Medulla oblongata (tissue), 1 donor: Measurements from ENCODE around the gene CPE.
"Not testable (repeated sequence)": the region's sequence is repeated elsewhere in the genome, so short reads cannot be mapped to it uniquely, and the experiment has no call there.

ENCODE experiments used
- DNase-seq: peaks from one replicate; pipeline ENCODE4 v3.0.0-alpha.2; 2015; ENCODE audit errors: extremely low spot score

The CPE gene

DNA sequence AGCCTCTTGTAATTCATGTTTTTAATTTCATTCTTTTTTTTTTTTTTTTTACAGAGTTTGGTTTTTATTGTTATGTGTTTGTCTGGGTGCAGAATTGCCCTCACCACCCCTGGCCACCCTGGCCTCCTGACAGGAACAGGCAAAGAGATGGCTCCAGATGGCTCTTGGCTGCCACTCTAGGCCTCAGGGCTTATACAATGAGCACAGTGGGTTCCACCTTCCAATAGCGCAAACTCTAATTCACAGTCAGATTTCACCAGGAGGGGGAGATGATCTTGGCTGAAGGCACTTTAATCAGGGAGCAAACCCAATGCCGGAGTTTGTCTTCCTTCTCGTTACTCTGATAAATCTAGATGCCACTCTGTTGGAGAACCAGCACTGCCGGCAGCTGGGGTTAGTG, 24.8 kb downstream of the CPE start:
- no peak for DNase-seq

DNA sequence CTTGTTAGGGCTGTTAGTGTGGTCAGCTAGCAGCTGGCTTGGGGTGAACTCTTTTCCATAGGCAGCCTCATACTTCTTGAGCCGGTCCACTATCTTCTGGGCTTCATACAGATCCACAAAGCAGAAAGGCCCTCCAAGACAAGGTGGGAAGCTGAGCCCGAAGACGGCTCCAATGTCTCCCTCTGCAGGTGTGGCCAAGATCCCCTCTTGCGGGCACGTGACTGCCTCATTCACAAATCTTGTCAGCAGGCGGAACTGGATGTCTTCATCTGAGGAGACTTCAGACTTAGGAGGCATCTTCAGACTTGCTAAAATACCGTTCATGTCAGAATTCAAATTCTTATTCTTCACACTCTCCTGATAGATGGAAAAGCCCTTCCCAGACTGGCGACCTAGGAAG, 25.3 kb downstream of the CPE start:
- DNase-seq = no peak

DNA sequence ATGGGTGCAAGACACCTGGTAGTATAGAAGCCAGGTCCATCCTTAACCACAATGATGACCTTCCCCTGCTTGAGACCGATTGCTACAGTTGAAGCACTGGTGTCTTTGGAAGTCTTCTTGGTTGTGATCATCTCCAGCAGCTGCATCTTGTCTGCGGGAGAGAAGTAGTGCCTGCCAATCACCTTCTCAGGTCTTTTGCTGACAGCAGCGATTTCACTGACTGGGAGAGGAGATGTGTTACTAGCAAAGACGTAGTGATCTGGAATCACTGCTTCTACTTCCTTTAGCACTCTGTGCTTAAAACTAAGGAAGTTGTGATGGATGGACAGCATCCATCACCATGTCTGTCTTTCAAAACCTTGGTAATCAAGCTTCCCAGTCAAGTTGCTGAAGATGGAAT, 25.9 kb downstream of the CPE start:
- DNase-seq = no peak

DNA sequence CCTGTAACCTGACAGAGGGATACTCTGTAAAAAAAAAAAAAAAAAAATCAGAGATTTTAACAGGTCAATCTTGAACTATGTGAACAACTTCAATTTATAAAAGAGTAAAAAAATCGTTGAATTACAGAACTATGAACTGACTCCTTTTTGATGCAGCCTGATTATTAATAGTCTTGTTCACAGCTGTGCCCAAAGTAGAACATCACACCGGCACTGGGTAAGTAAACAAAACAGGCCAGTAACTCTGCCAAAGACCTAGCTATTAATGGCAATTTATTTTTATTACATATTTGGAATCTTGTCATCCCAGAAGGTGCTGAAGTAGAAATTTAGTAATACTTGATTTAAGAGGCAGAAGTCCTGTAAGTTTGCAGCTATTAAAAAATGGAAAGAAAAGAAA, 31.4 kb downstream of the CPE start:
- no peak for DNase-seq

DNA sequence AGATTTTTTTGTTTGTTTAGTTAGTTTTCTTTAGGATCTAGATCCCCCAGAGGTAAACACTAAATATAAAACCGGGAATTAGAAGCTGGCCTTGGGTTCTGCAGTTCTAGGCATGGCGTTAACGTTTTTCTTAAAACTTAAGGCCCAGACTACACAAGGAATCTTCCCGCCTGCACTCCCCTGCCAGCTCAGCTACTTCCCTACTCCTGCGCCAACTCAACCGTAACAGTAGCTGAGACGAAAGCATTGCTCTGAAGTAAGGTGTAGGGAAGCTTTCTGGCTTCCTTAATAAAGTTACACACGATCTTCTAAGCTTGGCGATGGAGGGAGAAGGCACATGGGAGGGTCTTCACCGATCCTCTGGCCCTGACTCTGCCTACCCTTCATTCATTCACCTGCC, 37.1 kb downstream of the CPE start:
- no peak for DNase-seq

DNA sequence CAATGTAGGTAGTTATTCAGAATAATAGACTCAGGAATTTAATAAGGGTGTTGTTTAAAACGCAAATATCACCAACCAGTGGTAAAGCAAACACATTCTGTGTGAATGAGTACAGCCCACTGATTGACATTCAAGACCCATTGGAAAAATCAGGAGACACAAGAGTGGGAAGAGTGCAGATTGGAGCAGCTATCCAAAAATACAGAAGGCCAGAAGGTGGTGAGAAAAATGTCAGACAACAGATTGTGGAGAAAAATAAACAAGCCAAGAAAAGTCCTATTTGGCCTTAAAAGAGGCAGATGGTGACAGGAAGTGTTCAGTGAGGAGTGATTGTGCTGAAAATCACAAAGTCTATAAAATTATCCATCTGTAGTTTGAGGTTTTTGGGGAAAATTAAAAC, 39.3 kb downstream of the CPE start:
- DNase-seq = no peak

DNA sequence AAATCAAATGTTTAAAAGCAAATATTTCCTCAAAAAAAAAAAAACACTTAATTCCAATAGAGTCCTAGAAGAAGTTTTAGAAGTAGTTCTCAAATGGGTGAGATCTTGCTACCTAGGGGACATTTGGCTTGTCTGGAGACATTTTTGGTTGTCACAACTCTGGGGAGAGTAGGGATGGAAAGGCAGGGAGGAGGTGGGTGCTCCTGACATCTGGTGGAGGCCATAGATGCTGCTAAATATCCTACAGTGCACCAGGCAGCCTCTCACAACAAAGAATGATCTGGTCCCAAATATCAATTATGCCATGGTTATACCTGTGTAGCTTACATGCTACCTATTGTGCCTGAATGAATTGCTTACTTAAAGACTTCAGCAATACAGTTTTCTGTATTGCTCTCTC, 46.8 kb downstream of the CPE start:
- DNase-seq = no peak

DNA sequence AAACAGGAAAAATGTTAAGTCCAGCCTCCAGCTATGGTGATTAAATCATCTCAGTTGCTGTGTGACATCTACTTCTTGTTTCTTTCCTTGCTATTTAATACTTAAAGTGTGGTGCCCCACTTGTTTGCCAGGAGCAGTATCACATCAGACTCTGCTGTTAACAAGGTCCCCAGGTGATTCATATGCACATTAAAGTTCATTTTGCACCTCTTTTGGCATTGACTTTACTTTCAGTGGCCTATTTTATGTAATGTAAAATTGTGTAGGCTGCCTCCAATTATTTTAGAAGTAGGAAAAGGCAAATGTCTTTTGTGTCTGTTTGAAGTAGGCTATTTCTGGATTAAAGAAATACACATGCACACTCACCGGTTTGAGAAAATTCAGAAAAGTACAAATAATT, 47.5 kb downstream of the CPE start:
- DNase-seq = no peak

DNA sequence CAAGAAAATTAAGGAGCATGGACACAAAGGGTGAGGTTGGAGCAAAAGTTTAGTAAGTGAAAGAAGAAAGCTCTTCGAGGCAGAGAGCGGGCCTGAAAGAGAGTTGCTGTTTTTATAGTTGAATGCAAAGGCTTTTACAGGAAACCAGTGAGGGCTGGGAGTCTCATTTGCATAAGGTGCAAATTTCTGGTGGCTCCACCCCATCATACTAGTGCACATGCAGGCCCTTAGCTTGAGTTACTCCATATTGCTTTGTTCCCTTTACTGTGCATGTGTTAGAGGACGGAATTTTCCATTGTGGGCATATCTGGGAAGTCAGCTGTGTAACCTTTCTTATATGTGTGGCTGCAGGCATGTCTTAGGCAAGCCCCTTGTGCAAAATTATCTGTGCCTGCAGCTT, 48.0 kb downstream of the CPE start:
- no peak for DNase-seq

DNA sequence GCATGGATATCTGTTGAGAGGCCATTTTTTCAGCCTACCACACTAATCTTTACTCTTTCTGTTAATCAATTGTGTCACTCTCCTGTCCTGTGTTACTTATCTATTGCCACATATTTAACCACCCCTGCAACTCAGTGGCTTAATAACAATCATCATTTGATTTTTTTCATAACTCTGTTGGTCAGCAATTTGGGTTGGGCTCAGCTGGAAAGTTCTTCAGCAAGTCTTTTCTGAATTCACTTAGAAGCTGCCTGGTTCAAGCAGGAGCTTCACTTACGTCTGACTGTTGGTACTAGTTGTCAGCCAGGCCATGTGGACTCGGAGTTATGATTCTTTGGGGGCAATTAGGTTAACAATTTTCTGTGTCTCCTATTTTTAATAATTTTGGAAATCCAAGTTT, 50.1 kb downstream of the CPE start:
- DNase-seq = no peak

DNA sequence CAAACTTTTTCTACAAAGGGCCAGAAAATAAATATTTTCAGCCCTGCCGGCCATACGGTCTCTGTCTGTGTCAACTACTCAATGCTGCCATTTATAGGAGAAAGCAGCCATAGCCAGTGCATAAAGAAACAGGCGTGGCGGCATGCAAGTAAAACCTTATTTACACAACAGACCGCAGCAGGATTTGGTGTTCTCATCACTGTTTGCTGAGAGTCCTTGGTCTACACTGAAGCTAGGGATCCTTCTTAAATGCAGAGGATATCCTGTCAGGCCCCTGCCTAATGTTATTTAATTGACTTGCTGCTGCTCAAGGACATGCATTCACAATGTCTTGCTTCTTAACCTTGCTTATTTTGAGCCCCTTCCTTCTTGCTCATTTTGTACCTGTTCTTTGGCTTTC, 54.7 kb downstream of the CPE start:
- no peak for DNase-seq

DNA sequence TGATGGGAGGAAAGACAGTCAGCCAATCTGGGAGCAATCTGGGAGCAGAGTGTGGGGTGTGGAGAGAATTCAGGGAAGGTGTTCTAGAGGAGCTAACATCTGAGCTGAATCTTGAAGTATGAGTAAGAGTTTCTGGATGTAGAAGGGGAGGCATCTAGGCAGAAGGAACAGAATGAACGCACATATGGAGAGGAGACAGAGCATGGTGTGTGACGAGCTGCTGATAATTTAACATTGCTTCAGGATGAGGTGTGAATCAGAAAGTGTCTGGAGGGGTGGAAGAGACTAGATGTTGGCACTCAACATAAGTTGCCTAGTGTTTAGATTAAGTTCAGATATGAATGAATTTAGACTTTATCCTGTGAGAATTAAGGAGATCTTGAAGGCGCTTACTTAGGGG, 58.9 kb downstream of the CPE start:
- DNase-seq = no peak

DNA sequence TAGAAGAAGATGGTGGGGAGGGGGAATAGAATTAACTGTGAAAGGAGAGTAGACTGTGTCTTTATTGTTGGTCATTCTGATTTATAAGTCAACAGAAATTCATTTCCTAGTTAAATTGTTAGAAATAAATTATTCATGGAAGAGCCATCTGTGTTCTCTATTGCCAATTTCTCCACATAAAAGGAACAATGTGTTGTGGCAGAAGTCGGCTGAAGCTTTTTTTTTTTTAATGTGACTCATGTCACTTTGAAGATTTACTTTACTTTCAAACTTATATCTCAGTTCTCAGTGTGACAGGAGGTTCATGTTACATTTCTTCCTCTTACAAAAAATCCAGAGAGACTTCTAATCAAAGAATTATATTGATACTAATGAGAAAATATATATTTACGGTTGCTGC, 60.5 kb downstream of the CPE start:
- no peak for DNase-seq

DNA sequence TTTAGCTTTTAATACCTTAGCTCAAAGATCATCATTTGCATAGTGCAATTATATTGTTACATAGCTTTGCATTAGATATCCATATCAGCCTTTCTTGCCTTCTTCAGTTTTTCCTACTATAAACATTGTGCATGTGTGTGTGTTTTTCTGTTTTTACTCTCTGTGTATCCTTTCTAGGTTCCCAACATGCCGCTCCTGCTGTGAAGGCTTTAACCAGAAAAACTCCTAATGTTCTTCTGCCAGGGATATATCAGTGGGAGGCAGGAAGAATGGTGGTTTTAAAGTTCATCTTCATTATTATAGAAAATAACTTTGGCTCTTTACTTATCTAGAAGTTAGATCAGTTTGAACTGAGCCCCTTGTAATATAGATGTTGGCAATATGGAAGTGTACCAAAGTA, 61.2 kb downstream of the CPE start:
- DNase-seq = no peak

DNA sequence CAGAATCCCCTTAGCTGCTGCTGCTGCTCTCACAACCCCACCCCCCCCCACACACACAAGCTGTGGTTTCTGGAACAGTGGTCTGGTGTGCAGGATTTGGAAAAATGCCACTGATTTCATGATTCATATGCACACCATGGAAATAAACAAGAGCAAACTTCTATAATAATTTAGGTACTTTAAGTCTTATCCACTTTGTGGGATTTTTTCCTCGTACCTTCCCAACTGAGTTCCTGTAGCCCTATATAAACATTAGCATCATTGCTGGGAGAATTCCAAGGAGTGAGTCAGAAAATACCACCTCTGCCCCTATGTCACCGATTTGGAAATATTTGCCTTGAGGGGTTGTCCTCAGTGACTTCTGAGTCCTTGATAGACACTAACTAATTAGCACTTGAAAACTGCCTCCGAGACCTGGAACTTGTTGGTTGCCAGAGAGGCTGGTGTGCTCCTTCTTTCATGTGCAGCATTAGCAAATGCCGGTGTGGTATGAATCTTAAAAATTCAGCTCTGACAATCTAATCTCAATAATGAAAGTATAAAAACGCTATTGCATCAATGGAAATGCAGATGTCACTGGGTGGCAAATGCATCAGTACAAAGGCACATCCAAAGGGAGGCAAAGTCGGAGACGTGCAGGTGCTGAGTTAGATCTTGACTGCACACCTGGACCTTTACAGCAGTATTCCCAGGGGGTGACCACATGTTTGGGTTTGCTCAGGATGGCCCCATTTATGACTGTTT, 61.8 kb downstream of the CPE start:
- no peak for DNase-seq

DNA sequence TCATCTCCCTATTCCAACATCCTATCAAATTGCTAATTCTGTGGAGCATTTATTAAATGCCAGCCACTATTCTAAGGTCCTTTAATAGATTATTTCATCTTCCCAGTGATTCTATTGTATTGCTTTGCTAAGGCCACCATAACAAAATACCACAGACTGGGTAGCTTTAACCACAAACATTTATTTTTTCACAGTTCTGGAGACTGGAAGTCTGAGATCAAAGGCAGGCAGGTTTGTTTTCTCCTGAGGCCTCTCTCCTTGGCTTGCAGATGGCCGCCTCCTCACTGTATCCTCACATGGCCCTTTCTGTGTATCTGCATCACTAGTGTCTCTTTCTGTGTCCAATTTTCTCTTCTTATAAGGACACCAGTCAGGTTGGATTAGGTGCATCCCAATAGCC, 64.5 kb downstream of the CPE start:
- no peak for DNase-seq

DNA sequence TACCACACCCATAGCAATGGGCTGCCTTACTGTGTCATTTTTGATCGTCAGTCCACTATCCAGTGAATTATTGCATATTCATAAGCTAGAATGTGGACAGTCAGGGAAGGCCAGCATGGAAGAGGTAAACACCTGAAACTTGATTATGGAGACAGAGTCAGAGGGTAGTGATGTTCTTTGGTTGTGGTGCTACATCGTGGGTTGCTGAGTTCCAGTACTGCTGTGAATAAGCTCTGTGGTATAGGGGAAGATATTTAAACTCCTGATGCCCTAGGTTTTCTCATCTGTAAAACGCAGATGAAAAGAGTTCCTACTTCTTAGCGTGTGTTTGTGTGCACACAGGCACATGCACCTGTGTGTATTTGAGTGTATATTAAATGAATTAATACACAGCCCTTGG, 69.9 kb downstream of the CPE start:
- DNase-seq = no peak

DNA sequence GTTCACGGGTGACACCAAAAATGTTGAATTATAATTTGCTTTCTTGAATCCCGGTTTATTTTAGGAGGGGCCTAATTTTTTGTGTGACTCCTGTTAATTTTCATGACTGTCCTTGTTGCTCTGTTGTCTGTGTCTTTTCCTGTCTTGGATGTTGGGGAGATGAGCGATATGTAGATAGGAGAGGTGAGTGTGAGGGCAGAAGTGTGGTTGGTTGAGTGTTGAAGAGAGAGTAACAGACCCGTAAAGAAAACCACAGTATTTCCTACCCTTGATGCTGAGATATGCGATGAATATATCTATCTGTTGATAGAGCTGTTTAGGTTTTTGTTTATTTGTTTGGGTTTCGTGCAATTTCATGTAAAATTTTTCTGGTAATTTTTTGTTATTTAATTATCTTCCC, 70.5 kb downstream of the CPE start:
- no peak for DNase-seq

DNA sequence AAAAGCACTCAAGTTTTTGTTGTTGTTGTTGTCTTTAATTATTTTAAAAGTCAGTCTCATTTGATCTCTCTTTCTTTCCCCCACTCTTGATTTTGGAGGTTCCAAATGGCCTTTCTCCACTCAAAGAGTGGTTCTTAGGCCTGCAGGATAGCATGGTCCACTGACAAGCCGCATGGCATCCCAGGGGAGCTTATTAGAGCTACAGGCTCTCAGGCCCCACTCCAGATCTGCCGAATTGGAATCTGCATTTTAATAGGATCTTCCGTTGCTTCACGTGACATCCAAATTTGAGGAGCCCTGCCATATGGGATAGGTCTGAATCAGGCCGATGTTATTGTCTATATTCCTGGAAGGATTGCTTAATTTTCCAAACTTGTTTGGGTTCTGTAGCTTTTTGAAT, 72.1 kb downstream of the CPE start:
- DNase-seq = no peak

DNA sequence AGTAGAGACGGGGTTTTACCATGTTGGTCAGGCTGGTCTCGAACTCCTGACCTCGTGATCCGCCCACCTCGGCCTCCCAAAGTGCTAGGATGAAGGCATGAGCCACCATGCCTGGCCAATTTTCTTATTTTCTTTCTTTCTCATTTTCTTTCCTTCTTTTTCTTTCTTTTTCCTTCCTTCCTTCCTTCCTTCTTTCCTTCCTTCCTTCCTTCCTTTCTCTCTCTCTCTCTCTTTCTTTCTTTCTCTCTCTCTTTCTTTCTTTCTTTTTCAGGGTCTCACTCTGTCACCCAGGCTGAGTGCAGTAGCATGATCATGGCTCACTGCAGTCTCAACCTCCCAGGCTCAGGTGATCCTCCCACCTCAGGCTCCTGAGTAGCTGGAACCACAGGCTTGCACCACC, 74.3 kb downstream of the CPE start:
- not testable (repeated sequence) for DNase-seq

DNA sequence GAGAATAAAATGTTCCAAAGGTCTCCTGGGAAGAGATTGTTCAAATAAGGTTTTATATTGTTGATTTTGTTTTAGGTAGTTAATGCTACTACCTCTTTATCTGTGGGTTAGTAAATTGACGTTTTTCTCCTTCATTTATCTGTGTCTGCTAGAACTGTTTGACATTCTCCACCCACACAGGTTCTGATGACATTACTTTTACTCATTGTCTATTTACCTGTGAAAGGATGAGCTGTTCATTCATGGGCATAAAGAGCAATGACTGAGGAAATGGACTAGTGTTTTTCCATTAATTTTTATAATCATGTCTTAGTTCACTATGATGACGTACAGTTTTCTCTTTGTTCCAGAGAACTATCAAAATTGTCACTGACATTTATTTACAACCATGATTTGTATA, 75.6 kb downstream of the CPE start:
- no peak for DNase-seq

DNA sequence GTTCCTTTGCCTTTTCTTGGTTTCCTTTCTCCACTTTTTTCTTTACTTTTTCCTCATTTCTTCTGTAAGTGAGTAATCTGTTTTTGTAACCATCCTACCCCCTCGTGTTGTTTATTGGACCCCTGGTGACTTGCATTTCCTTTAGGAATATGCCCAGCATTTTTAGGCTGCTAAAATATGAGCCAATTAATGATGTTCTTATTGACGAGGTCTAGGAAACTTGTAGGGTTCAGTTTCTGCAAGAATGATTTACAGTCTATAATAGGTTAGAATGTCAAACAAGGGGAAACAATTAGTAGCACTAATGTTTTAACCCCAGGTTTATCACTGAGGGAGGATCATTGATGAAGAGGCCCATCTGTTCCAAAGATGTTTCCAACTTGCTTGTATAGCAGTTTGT, 79.0 kb downstream of the CPE start:
- DNase-seq = no peak

DNA sequence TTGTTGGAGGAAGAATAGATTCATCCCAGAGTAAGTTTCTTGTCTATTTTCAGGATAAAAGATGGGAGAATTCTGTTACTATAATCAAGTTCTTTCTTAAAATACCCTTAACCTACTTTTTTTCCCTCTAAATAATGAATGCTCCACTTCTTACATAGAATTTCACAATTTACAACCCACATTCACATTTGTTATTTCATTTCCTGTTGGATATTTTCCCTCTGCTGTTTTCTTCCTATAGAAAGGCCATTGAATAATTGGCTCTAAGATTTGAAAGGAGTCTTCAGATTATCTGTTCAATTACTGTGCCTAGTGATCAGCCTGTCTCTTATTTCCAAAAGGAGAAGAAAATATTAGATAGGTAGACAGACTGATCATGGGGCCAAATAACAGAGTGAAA, 79.7 kb downstream of the CPE start:
- no peak for DNase-seq

DNA sequence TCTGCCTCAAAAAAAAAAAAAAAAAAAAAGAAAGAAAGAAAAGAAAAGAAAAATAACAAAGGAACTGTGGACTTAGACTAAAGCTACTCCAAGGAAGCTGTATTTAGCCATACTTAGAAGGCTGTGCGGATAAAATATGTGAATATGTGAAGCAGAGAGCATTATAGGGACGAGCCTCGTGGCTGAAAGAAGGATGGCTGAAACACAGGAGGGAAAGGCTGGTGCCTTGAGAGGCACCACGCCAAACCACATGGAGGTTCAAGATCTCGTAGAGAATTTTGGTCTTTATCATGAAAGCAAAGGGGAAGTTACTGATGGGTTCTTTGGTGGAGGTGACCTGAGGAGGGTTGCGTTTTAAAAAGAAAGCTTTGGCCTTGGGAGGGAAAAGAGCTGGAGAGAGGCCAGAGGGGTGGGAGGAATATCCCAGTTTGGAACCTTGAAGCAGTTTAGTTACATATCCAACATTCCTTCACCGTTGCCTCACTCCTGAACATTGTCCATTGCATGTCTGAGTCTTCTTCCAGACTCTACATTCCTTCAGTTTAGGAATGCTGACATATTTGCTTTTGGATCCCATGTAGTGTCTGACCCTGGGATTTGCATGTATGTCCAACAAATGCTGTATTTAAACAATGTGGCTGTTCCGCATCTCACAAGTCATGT, 82.5 kb downstream of the CPE start:
- DNase-seq = no peak
